Astrocyte (in vitro differentiated cells and primary cell): ENCODE results near the gene PNPLA1.

ENCODE experiments used
- EZH2 ChIP-seq: IDR thresholded peaks from 2 replicates; pipeline ENCODE4 v1.6.1; 2012; ENCODE audit warnings: mild to moderate bottlenecking, low read length, inconsistent platforms; ENCODE audit not compliant: insufficient read depth
- TF ChIP-seq, protein P1 (sequence below): IDR thresholded peaks from 2 replicates; pipeline ENCODE4 v1.5.1; 2011; ENCODE audit warnings: low read depth, mild to moderate bottlenecking, inconsistent platforms, low read length, moderate library complexity; ENCODE audit not compliant: insufficient read depth

DNA sequence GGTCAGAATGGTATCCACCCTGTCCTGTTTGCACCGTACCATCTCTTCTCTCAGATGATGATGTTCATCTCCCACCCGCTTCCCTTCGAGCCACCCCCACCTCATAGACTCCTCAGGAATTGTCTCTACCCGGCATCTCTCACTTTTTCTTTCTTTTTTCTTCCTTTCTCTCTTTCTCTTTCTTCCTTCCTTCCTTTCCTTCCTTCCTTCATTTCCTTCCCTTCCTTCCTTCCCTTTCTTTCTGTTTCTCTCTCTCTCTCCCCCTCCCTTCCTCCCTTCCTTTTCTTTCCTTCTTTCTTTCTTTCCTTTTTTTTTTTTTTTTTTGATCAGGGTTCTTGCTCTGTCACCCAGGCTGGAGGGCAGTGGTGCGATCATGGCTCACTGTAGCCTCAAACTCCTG, 27.7 kb upstream of the PNPLA1 start:
- TF ChIP-seq, protein P1, sequence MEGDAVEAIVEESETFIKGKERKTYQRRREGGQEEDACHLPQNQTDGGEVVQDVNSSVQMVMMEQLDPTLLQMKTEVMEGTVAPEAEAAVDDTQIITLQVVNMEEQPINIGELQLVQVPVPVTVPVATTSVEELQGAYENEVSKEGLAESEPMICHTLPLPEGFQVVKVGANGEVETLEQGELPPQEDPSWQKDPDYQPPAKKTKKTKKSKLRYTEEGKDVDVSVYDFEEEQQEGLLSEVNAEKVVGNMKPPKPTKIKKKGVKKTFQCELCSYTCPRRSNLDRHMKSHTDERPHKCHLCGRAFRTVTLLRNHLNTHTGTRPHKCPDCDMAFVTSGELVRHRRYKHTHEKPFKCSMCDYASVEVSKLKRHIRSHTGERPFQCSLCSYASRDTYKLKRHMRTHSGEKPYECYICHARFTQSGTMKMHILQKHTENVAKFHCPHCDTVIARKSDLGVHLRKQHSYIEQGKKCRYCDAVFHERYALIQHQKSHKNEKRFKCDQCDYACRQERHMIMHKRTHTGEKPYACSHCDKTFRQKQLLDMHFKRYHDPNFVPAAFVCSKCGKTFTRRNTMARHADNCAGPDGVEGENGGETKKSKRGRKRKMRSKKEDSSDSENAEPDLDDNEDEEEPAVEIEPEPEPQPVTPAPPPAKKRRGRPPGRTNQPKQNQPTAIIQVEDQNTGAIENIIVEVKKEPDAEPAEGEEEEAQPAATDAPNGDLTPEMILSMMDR, result no peak
- TF ChIP-seq EZH2, result no peak
